Thyroid gland (tissue), 4 donors: ENCODE measurements around the gene ATP13A3.

Experiments
- POLR2A ChIP-seq, 2 donors: fragments of 450-650 bp; IDR thresholded peaks; one replicate each; pipeline ENCODE4 v1.6.1; 2017; ENCODE audit warnings: antibody characterized with exemption in 2 of 2, mild to moderate bottlenecking in 2 of 2, moderate library complexity in 1 of 2
- TF ChIP-seq, protein P1 (sequence below), 6 experiments: fragments of 200-600 bp in 3 of 6; fragments of 450-650 bp in 3 of 6; sonication (generic) in 3 of 6; IDR thresholded peaks; one replicate each; pipeline ENCODE4 v1.5.1; 2016 to 2019; ENCODE audit warnings: antibody characterized with exemption in 6 of 6, mild to moderate bottlenecking in 2 of 6, inconsistent platforms in 1 of 6, moderate library complexity in 1 of 6

DNA sequence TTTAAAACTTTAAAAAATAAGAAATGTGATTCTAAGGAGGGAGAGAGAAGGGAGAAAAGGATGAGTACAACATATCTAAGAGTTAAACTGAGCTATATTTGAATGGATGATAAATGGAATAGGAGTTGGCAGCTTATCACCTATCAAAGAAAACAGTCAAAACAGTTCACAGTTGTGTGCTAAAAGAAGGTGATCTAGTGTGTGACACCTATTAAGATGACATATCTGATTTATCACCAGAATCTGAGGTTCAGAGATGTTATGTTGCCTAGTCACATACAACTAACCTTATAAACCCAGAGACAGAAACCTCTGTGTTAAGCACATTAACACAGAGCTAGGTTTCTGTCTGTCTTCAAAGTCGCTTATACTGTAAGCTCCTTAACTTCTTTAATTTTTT is 3.0 kb downstream of the ATP13A3 start:
- TF ChIP-seq, protein P1, sequence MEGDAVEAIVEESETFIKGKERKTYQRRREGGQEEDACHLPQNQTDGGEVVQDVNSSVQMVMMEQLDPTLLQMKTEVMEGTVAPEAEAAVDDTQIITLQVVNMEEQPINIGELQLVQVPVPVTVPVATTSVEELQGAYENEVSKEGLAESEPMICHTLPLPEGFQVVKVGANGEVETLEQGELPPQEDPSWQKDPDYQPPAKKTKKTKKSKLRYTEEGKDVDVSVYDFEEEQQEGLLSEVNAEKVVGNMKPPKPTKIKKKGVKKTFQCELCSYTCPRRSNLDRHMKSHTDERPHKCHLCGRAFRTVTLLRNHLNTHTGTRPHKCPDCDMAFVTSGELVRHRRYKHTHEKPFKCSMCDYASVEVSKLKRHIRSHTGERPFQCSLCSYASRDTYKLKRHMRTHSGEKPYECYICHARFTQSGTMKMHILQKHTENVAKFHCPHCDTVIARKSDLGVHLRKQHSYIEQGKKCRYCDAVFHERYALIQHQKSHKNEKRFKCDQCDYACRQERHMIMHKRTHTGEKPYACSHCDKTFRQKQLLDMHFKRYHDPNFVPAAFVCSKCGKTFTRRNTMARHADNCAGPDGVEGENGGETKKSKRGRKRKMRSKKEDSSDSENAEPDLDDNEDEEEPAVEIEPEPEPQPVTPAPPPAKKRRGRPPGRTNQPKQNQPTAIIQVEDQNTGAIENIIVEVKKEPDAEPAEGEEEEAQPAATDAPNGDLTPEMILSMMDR (IDR thresholded peaks at IDR 0.05), result no peak
- TF ChIP-seq POLR2A (IDR thresholded peaks at IDR 0.05), result no peak
